GM06990 (cell line): Measurements from ENCODE around the gene RBM20.

Experiments
- DNase-seq: peaks from one replicate; pipeline ENCODE4 v3.0.0-alpha.2; 2011; ENCODE audit not compliant: insufficient read length; ENCODE audit errors: extremely low read depth
- H3K27me3 ChIP-seq: replicated peaks from 2 replicates; pipeline ENCODE4 v1.6.0; 2011; ENCODE audit warnings: low read length; ENCODE audit not compliant: control insufficient read depth, insufficient read depth
- H3K36me3 ChIP-seq: 2 replicates; pipeline ENCODE4 v1.5.1; 2011; ENCODE audit warnings: low read length; ENCODE audit not compliant: control insufficient read depth, insufficient read depth
- H3K4me3 ChIP-seq: replicated peaks from 2 replicates; pipeline ENCODE4 v1.5.1; 2011; ENCODE audit warnings: low read depth, mild to moderate bottlenecking, control low read depth, low read length
- CTCF ChIP-seq: IDR thresholded peaks from 2 replicates; pipeline ENCODE4 v1.5.1; 2011; ENCODE audit warnings: low read length, control low read depth, mild to moderate bottlenecking, inconsistent platforms; ENCODE audit not compliant: insufficient read depth, poor library complexity, severe bottlenecking

RBM20 gene

GRCh38 chr10:110858297-110858934 lies 214.3 kb downstream of the RBM20 start:
- H3K4me3 ChIP-seq, result no peak overlapping the region
- no peak for DNase-seq
- H3K27me3 ChIP-seq, result no peaks in the 10 kb centered on the region
- H3K36me3 ChIP-seq, result no peaks in the 10 kb centered on the region
- TF ChIP-seq CTCF, result no peak

GRCh38 chr10:110859206-110859972 lies 215.3 kb downstream of the RBM20 start:
- no peaks in the 10 kb centered on the region for H3K36me3 ChIP-seq
- DNase-seq, result no peak
- no peaks in the 10 kb centered on the region for H3K27me3 ChIP-seq
- no peak for TF ChIP-seq CTCF
- H3K4me3 ChIP-seq, result no peak overlapping the region

- Histone ChIP-seq H3K27me3 (no peaks in the 10 kb centered on the region), H3K36me3 (no peaks in the 10 kb centered on the region), H3K4me3 (no peak overlapping the region)
- TF ChIP-seq CTCF, result no peak
- DNase-seq, result no peak
These were observed 215.8 kb downstream of the RBM20 start for GRCh38 chr10:110859973-110860376.

GRCh38 chr10:110860576-110861241 lies 216.6 kb downstream of the RBM20 start:
- Histone ChIP-seq H3K36me3 (no peaks in the 10 kb centered on the region), H3K27me3 (no peaks in the 10 kb centered on the region), H3K4me3 (no peak overlapping the region)
- DNase-seq, result peak; percentile 78
- no peak for TF ChIP-seq CTCF

- H3K27me3 ChIP-seq, result no peaks in the 10 kb centered on the region
- H3K4me3 ChIP-seq, result no peak overlapping the region
- no peak for TF ChIP-seq CTCF
- no peaks in the 10 kb centered on the region for H3K36me3 ChIP-seq
- no peak for DNase-seq
These were observed 217.3 kb downstream of the RBM20 start for GRCh38 chr10:110861476-110861875.
